ENCODE data around the gene AOAH. TPM values are rescaled to one million over a fixed set of nuclear protein-coding genes. Genes with fewer than 3 reads are reported as not detected.

Gene AOAH
- total RNA-seq, 2 donors from 2014 or later, result 2.5 to 7.2 TPM

DNA sequence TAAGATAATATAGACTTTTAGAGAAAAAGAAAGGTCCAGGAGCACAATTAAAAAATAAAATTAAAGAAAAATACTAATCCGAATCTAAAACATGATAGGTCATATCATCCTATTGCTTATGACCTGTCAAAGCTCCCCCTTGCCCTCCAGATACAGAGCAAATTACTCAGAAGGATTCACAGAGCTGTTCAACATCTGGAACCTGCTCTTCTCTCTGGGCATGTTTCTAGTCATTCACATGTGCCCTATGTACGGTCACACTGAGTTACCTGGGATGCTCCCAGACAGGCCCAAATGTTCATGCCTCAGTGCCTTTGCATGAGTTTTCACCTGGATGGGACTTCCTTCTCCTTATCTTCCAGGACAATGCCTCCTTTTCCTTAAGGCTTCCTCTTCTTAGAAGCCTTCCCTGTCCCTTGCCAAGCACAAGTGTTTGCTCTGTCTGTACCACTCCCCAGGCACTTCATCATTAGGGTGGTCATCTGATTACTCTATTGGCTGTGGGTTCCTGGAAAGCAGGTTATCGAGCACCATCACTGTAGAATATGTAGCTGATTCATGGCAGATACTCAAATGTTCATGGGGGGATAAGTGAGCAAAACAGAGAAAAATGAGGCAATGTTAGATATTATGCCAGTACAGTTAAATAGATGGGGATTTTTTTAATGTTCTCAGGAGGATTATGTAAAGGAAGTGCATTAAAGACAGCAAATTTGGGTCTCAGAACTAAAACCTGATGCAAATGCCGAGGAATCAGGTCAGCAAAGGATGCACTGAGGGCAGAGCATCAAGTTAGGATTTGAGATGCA, 12.0 kb upstream of the AOAH start:
- Histone ChIP-seq H3K27me3 (no peaks in the 10 kb centered on the region), H3K4me1 (no peaks in the 10 kb centered on the region), H3K4me3 (no peak overlapping the region), H3K9me3 (no peaks in the 10 kb centered on the region), H3K36me3 (no peaks in the 10 kb centered on the region), H3K27ac (no peak overlapping the region)
- no peak for DNase-seq (ENCODE audit: low spot score)
- TF ChIP-seq CTCF (IDR thresholded peaks at IDR 0.05), result no peak

DNA sequence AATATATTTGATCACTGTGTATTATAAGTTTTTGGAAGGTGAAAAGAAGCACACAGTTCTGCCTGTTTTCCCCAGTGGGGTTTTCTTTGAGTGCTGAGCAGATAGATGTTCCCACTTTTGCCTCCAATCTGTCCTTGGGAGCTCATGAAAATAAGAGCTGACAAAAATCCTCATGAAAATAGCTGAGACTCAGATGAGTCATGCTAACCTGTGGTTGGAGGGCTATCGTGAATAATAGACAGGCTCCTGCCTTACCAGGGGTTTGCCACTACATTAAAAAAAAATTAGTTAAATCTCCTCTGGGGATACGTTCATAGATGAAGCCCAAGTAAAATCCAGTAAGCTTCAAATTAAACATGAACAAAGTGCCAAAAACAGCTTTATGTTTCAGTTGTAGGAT, 10.9 kb upstream of the AOAH start:
- Histone ChIP-seq H3K27ac (no peak overlapping the region), H3K9me3 (peaks cover 0 to under 1% of the 10 kb centered on the region in 2 donors), H3K4me3 (no peak overlapping the region), H3K4me1 (no peaks in the 10 kb centered on the region), H3K27me3 (no peaks in the 10 kb centered on the region), H3K36me3 (no peaks in the 10 kb centered on the region)
- no peak for TF ChIP-seq CTCF (IDR thresholded peaks at IDR 0.05)
- no peak for DNase-seq (ENCODE audit: low spot score)

DNA sequence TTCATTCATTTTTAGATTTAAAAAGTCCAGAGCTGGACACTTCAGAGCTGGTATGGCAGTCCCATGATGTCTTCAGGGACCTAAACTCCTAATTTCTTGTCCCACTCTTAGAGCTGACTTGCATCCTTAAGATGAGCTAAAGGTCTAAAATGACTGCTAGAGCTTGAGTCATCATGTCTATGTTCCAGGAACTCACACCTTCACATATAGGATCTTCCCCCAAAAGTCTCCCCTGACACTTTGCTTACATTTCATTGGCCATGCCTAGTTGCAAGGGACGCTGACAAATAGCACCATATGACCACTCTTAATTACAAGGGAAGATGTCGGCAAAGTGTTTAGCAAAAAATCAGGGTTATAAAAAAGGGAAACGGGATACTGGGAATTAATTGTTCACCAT, 10.4 kb upstream of the AOAH start:
- peaks cover 0 to 4% of the 10 kb centered on the region in 2 donors for H3K9me3 ChIP-seq
- no peaks in the 10 kb centered on the region for H3K36me3 ChIP-seq
- TF ChIP-seq CTCF (IDR thresholded peaks at IDR 0.05), result no peak
- no peaks in the 10 kb centered on the region for H3K27me3 ChIP-seq
- H3K4me3 ChIP-seq, result no peak overlapping the region
- H3K4me1 ChIP-seq, result no peaks in the 10 kb centered on the region
- H3K27ac ChIP-seq, result no peak overlapping the region
- DNase-seq (ENCODE audit: low spot score), result no peak

- DNase-seq (ENCODE audit: low spot score), result no peak
- no peaks in the 10 kb centered on the region for H3K36me3 ChIP-seq
- peaks cover 0 to 13% of the 10 kb centered on the region in 2 donors for H3K9me3 ChIP-seq
- H3K27me3 ChIP-seq, result no peaks in the 10 kb centered on the region
- H3K27ac ChIP-seq, result no peak overlapping the region
- TF ChIP-seq CTCF (IDR thresholded peaks at IDR 0.05), result no peak
- H3K4me3 ChIP-seq, result no peak overlapping the region
- H3K4me1 ChIP-seq, result no peaks in the 10 kb centered on the region
Measured at GRCh38 chr7:36733411-36733810, 9.1 kb upstream of the AOAH start.

DNA sequence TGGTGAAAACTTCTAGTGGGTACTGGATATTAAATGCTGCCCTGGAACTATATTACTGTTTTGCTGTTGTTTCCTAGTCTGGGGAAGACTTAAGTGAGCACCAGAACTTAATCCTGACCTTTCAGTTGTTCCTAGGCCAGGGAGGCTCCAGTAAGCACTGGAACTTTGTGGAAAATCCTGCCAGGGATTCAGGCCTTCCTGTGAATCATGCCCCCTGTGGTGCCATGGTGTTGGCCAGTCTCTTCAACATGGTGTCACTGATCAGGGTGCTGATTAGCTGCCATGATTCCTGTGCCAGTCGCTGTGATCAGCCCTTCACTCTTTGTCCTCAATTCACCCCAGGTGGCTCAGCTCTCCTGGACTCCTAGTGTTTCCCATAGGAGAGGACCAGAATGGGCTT, 8.5 kb upstream of the AOAH start:
- Histone ChIP-seq H3K27ac (no peak overlapping the region), H3K4me3 (no peak overlapping the region), H3K27me3 (no peaks in the 10 kb centered on the region), H3K36me3 (no peaks in the 10 kb centered on the region), H3K4me1 (no peaks in the 10 kb centered on the region), H3K9me3 (peaks cover 0 to 13% of the 10 kb centered on the region in 2 donors)
- no peak for TF ChIP-seq CTCF (IDR thresholded peaks at IDR 0.05)
- no peak for DNase-seq (ENCODE audit: low spot score)

- peaks cover 0 to 13% of the 10 kb centered on the region in 2 donors for H3K9me3 ChIP-seq
- DNase-seq (ENCODE audit: low spot score), result no peak
- no peak overlapping the region for H3K27ac ChIP-seq
- no peaks in the 10 kb centered on the region for H3K27me3 ChIP-seq
- H3K36me3 ChIP-seq, result no peaks in the 10 kb centered on the region
- no peak for TF ChIP-seq CTCF (IDR thresholded peaks at IDR 0.05)
- H3K4me1 ChIP-seq, result no peaks in the 10 kb centered on the region
- no peak overlapping the region for H3K4me3 ChIP-seq
Measured at GRCh38 chr7:36730046-36730445, 5.8 kb upstream of the AOAH start.
